Measurements from ENCODE around the gene SUFU.
"Not testable (repeated sequence)": the region's sequence is repeated elsewhere in the genome, so short reads cannot be mapped to it uniquely, and the experiment has no call there.

The SUFU gene

DNA sequence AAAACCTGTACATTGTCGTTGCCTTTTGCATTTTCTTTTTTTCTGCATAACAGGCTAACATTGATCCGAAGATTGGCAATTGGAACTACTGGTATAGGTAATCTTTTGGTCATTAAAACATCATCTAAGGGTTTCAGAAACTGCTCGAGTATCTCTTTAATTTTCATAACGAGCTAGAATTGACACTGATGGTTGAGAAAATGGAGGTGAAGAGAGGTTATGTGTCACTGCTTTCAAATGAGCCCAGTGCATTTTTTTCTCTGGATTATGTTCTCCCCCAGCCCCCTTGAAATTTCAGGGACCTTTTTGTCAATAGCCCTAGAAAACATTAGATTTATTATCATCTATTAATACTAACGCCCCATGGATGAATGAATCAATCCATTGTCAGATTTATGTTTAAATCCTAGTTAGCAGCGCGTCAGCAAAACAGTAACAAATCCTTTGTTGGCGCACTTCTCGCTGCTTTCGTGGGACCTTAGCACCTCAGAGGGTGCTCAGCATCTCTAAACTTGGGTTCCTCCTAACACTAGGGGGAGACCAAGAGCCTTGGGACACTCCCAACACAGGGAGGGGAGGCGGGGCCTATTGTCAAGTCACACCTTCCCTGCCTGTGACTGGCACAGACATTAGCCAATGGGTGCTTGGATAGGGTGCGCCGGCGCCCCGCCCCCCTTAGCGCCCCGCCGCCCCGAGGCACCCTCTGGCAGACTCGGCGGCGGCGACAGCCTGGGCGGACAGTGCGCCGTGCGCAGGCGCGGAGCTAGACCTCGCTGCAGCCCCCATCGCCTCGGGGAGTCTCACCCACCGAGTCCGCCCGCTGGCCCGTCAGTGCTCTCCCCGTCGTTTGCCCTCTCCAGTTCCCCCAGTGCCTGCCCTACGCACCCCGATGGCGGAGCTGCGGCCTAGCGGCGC, at the start of gene SUFU:
Gene SUFU, plus strand, starts transcription at position 709 of the 915 bp plus-strand sequence. Its CDS starts 181 bp downstream, at position 890.
- DNase-seq (ENCODE audit: low read depth) = peak; percentile 90

- not testable (repeated sequence) for DNase-seq (ENCODE audit: low read depth)
Observed at GRCh38 chr10:102454662-102455487, 48.9 kb upstream of the SUFU start.

- no peak for DNase-seq (ENCODE audit: low read depth)
Observed at GRCh38 chr10:102455893-102456471, 47.8 kb upstream of the SUFU start.

DNA sequence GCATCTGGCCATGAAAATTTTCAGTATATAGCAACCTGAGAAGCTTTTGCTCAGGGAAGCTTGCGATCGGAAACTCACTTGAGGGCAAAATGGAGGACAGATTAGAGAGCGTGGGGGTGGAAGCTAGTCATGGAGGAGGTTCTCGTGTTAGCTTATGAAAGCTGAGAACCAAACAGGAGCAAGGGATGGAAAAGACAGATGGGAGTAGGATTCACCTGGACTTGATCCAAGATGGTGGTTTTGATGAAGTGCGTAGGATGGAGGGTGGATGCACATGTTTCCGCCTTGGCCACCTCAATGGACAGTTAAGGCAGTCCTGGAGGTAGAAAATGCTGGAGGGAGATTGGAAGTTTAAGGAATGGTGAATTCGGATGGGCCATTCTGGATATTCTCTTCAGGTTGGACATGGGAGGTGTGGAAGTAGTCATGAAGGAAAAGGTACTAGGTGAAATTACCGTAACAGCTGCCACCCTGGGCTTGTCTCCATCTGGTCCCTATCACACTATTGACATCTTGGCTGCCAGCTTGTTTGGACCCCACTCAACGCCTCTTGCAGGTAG, 46.1 kb upstream of the SUFU start:
- no peak for DNase-seq (ENCODE audit: low read depth)

GRCh38 chr10:102458656-102459055, 45.1 kb upstream of the SUFU start:
- DNase-seq (ENCODE audit: low read depth) = no peak

DNA sequence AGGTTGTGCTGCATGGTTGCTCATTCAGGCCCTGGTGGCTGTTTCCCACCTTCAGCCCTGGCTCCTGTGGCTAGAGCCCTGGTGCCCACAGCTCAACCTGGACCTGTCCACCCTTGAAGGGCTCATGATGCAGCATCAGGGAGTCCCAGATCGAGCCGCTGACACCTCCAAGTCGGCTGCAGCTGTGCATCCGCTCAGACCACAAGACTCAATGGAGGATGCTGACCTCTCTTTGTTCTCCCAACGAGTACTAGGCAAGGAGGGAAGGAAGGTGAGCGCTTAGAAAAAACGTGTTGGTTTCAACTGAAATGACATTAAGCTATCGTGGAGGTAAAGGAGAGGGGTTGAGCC, 43.0 kb upstream of the SUFU start:
- DNase-seq (ENCODE audit: low read depth) = no peak

DNA sequence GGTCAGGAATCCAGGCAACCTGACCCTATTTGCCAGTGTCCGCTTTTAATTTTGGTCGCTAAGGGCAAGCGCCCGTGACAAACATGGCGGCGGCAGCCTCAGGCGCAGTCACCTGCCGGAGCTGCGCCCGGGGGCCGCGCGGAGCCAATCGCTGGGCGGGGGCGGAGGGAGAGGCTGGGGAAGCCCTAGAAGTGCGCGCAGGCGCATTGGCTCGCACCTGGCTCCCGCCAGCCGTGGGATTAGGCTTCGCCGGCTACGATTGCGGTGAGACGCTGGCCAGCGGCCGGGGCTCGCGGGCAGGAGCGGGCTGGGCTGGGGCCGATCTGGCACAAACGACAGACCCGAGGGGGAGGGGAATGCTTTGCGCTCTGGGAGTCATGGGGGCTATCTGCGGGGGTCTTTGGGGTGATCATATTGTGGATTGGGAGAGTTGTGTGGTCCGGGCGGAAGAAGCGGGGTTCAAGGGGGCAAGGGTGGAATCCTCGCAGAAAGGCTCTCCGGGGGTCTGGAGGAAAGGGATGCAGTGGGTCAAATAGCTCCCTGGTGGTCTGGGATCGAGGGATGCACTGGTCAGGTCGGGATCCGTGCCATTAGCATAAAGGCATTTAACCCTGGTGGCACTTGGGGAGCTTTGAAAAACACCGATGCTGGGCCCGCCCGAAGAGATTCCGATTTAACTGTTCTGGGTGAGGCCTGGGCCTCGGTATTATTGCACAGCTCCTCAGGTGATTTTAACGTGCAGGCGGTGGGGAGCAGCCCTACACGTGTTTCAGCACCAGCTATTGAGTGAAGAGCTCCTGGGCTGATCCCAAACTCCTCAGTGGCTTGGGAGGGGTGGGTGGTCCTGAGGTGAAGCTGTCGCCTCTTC, 42.4 kb upstream of the SUFU start:
- no peak for DNase-seq (ENCODE audit: low read depth)

DNA sequence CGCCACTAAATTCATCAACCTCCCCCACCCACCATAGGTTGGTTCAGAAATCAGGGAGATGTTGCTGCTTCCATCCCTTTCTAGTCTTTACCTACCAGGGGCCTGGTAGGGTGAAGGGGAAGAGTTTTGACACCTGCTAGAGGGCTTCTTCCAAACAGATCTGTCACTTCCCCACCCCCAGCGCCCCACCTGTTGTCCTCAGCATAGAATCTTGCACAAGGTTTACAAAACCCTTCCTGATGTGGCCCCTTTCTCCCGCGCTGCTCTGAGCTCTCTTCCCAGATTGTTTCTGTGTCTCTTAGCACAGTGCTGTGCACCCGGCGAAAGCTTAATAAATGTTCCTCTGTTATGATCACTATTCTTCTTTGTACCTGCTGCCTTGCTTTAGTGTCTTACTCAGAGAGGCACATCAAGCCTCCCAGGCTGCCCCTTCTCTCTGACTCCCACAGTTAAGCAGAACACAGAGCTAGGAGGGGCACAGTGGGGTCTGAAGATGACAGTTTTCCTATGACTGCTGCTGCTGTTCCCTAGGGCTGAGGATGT, 41.2 kb upstream of the SUFU start:
- DNase-seq (ENCODE audit: low read depth) = no peak

GRCh38 chr10:102463983-102464382, 39.8 kb upstream of the SUFU start:
- no peak for DNase-seq (ENCODE audit: low read depth)

DNA sequence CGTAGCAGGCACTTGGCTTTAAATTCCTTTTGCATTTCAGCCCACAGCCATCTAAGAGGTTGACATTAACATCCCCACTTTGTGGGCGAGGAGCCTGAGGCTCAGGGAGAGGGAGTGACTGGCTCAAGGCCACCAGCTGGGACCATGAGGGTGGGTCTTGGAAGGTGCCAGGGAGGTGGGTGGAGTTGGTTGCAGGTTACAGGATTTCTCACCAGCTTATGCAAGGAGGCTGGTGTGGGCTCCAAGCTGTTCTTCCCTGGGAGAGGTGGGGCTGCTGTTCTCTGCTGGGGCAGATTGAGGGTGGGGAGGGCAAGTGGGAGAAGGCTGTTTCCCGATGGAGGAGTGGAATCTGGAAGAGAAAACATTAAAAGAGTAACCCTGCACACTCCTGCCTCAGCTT, 38.3 kb upstream of the SUFU start:
- DNase-seq (ENCODE audit: low read depth) = no peak

DNA sequence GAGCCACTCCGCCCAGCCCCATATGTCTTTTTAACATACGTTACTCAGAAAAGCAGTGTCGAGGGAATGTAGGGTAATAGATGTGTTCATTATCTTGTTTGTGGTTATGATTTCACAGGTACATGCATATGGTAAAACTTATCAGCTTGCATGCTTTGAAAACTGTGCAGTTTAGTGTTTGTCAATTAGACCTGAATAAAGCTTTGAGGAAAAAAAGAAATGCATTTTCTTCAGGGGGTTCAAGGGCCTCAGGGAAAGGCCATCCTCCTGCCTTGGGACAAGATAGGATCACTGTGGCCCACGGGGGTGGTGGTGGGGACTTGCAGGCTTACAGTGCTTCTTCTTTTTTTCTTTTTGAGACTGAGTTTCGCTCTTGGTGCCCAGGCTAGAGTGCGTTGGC, 36.5 kb upstream of the SUFU start:
- DNase-seq (ENCODE audit: low read depth) = no peak

DNA sequence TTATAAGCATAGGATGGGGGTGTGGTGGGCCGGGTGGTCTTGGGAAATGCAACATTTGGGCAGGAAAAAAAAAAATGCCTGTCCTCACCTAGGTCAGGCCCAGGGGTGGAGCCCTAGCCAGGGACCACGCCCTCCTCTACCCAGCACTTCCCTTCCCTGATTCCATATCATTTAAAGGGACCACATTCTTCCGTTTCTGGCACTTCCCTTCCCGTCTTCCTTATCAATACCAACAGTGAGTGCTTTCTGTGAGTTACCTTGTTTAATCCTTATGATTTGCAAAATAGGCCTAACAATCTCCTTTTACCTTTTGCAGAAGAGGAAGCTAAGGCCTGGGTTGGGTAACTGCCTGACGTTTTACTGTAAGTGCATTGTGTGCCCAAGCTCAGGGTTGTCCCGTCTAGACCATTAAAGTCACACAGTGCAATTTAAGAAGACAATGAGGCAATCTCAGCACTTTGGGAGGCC, 35.8 kb upstream of the SUFU start:
- DNase-seq (ENCODE audit: low read depth) = no peak

DNA sequence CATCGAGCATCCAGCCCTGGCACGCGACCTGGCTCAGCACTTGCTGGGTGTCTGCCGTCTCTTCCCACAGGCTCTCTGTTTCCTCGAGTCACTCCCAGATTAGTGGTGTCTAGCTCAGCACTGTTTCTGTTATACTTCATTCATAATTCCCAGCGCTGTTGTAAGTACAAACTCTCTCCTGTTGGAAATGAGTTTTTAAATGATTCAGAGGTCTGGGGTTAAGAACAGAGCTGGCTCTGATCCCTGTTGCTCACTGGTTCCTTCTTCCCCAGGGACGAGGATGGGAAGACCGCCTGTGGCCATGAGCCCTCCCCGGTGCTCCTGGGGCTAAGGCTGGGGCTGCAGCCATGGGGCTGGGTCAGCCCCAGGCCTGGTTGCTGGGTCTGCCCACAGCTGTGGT, 35.1 kb upstream of the SUFU start:
- no peak for DNase-seq (ENCODE audit: low read depth)

- DNase-seq (ENCODE audit: low read depth) = no peak
Observed at GRCh38 chr10:102470579-102471546, 32.9 kb upstream of the SUFU start.

DNA sequence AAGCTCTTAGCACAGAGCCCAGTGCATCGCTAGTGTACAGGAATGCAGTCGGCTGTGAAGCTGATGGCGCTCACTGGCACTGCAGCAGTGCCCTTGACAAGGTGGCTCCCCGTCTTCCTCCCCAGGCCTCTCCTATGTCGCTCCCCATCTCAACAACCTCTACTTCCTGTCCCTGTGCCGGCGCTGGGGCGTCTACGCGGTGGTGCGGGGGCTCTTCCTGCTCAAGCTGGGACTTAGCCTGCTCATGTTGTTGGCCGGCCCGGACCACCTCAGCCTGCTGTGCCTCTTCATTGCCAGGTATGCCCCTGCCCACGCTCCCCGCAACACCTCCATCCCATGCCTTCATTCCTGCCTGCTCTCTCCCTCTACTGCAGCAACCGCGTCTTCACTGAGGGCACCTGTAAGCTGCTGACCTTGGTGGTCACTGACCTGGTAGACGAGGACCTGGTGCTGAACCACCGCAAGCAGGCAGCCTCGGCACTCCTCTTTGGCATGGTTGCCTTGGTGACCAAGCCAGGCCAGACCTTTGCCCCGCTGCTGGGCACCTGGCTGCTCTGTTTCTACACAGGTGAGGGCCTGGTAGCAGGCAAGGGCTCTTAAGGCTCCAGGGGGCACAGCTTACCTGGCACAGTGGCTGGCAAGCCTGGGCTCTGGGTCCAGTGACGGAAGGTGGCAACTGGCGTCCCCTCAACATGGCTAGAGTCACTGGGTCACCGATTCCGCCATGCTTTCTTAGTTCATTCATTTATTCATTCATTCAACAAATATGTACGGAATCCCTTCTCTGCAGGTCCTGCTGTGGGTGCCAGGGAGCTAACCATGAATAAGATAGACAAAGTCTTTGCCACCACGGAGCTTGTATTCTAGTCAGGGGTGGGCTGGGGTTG, 30.1 kb upstream of the SUFU start:
- no peak for DNase-seq (ENCODE audit: low read depth)

DNA sequence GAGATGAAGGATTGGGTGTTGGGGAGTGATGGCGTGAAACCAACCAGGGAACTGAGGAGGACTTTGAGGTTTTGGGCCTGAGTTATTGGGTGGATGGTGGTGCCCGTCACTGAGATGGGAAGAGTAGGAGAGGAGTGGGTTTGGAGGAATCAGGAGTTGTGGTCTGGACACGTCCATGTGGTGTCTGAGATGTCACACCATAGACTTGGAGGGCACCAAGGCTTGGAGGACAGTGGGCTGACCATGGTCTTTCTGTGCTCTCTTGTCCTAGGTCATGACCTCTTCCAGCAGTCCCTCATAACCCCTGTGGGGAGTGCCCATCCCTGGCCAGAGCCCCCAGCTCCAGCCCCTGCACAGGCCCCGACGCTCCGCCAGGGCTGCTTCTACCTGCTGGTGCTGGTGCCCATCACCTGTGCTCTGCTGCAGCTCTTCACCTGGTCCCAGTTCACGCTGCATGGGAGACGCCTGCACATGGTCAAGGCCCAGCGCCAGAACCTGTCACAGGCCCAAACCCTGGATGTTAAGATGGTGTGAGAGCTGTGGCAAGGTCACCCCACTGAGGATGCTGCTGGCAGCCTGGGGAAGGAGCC, 28.2 kb upstream of the SUFU start:
- no peak for DNase-seq (ENCODE audit: low read depth)

GRCh38 chr10:102476466-102477141, 27.2 kb upstream of the SUFU start:
- DNase-seq (ENCODE audit: low read depth) = no peak

DNA sequence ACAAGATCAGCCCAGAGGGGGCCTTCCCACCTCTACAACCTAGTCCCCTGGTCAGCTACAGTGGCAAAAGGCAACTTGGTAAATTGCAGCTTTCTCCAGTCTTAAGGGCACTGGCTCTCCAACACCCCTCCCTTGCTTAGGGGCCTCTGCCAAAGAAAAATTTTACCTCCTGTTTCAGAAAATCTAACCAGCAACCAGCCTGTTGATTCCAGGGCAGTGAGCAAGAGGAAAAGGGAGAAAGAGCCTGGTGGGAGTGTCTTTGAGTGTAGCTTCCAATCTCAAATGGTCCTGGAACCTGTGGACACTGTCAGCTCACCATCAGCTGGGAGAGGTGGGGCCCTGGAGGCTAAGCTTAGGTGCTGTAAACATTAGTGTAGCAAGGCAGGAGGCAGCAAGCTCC, 24.1 kb upstream of the SUFU start:
- DNase-seq (ENCODE audit: low read depth) = no peak
